IMR-90 (cell line): ENCODE data around the gene RTP4. TPM values are rescaled to one million over a fixed set of nuclear protein-coding genes. Genes with fewer than 3 reads are reported as not detected.

Experiments
- ATAC-seq: fragments of 200-7000 bp; cut with Tn5 transposase; 2 replicates; pipeline ENCODE4 v1.9.1; 2020; ENCODE audit warnings: low read depth, mild to moderate bottlenecking, moderate library complexity
- BruUV-seq: library from RNA; stranded (reverse); fragments of 400-500 nt; replicated peaks from 2 replicates; lab custom pipeline; 2021; lab: Mats Ljungman, UMichigan
- CTCF ChIA-PET: fragments of 300-600 bp; formaldehyde crosslinking; extraction: SDS; loops from one replicate; lab custom pipeline; 2021; ENCODE audit warnings: antibody characterized with exemption; lab: Yijun Ruan, JAX
- POLR2A ChIA-PET: fragments of 300-600 bp; sonication (Branson Sonifier 250); formaldehyde crosslinking; loops from one replicate; lab custom pipeline; 2022; ENCODE audit warnings: antibody characterized with exemption; ENCODE audit not compliant: unreplicated experiment; lab: Charles Lee
- DNase-seq: peaks from one replicate; pipeline ENCODE4 v3.0.0; 2013
- H2AFZ ChIP-seq: replicated peaks from 2 replicates; pipeline ENCODE3; 2013; ENCODE audit warnings: low read length, mild to moderate bottlenecking; ENCODE audit not compliant: poor library complexity
- H2AK5ac ChIP-seq: 2 replicates; pipeline ENCODE4 v1.6.1; 2013; ENCODE audit warnings: low read depth, low read length, inconsistent platforms
- H2AK9ac ChIP-seq: replicated peaks from 2 replicates; pipeline ENCODE3; 2013; ENCODE audit warnings: mild to moderate bottlenecking, low read depth, low read length, moderate library complexity; ENCODE audit not compliant: poor library complexity
- H2BK120ac ChIP-seq: 2 replicates; pipeline ENCODE4 v1.6.1; 2013; ENCODE audit warnings: low read depth, low read length, inconsistent platforms
- H2BK15ac ChIP-seq: 3 replicates; pipeline ENCODE4 v1.6.1; 2013; ENCODE audit warnings: low read depth, low read length, inconsistent platforms
- H2BK20ac ChIP-seq: 2 replicates; pipeline ENCODE4 v1.6.1; 2013; ENCODE audit warnings: low read depth, mild to moderate bottlenecking, inconsistent platforms, low read length, moderate library complexity
- H2BK5ac ChIP-seq: 2 replicates; pipeline ENCODE4 v1.6.1; 2013; ENCODE audit warnings: mild to moderate bottlenecking, low read depth, low read length, inconsistent platforms; ENCODE audit not compliant: poor library complexity, severe bottlenecking
- H3K14ac ChIP-seq: replicated peaks from 2 replicates; pipeline ENCODE4 v1.6.1; 2013; ENCODE audit warnings: low read depth, low read length, inconsistent platforms
- H3K18ac ChIP-seq: 2 replicates; pipeline ENCODE4 v1.6.1; 2013; ENCODE audit warnings: low read depth, low read length, control low read depth
- H3K23ac ChIP-seq: 2 replicates; pipeline ENCODE4 v1.6.1; 2013; ENCODE audit warnings: low read depth, low read length, inconsistent platforms
- H3K27ac ChIP-seq: 2 replicates; pipeline ENCODE4 v1.5.1; 2013; ENCODE audit warnings: mild to moderate bottlenecking, control low read depth, low read length; ENCODE audit not compliant: insufficient read depth
- H3K27me3 ChIP-seq: 2 replicates; pipeline ENCODE4 v1.6.1; 2013; ENCODE audit warnings: low read length; ENCODE audit not compliant: control insufficient read depth, insufficient read depth
- H3K36me3 ChIP-seq: 2 replicates; pipeline ENCODE4 v1.6.1; 2013; ENCODE audit warnings: low read length, mixed read lengths; ENCODE audit not compliant: control insufficient read depth, insufficient read depth
- H3K4ac ChIP-seq: 2 replicates; pipeline ENCODE4 v1.6.1; 2013; ENCODE audit warnings: low read depth, low read length, inconsistent platforms
- H3K4me1 ChIP-seq: 2 replicates; pipeline ENCODE4 v1.6.1; 2013; ENCODE audit warnings: low read length, mixed read lengths; ENCODE audit not compliant: control insufficient read depth, insufficient read depth
- H3K4me2 ChIP-seq: 2 replicates; pipeline ENCODE4 v1.6.1; 2013; ENCODE audit warnings: low read depth, mild to moderate bottlenecking, control low read depth, low read length, moderate library complexity
- H3K4me3 ChIP-seq: 2 replicates; pipeline ENCODE4 v1.5.1; 2013; ENCODE audit warnings: low read depth, mild to moderate bottlenecking, control low read depth, low read length, moderate library complexity; ENCODE audit not compliant: insufficient read depth
- H3K56ac ChIP-seq: 2 replicates; pipeline ENCODE4 v1.6.1; 2013; ENCODE audit warnings: low read length, inconsistent platforms; ENCODE audit not compliant: insufficient read depth; ENCODE audit errors: extremely low read depth
- H3K79me1 ChIP-seq, 2 experiments: 2 replicates each; pipeline ENCODE4 v1.6.1; 2013; ENCODE audit warnings: low read length in 2 of 2, inconsistent platforms in 1 of 2, low read depth in 1 of 2
- H3K9ac ChIP-seq: 2 replicates; pipeline ENCODE4 v1.6.1; 2013; ENCODE audit warnings: low read depth, low read length, control low read depth
- H3K9me1 ChIP-seq: 2 replicates; pipeline ENCODE4 v1.6.1; 2013; ENCODE audit warnings: low read length, inconsistent platforms; ENCODE audit not compliant: insufficient read depth
- H3K9me3 ChIP-seq: 2 replicates; pipeline ENCODE4 v1.6.1; 2013; ENCODE audit warnings: low read length; ENCODE audit not compliant: control insufficient read depth, insufficient read depth
- H4K20me1 ChIP-seq: 2 replicates; pipeline ENCODE4 v1.6.1; 2013; ENCODE audit warnings: low read length, inconsistent platforms; ENCODE audit not compliant: insufficient read depth
- H4K5ac ChIP-seq: 2 replicates; pipeline ENCODE4 v1.6.1; 2013; ENCODE audit warnings: mild to moderate bottlenecking, low read depth, low read length, control low read depth
- H4K8ac ChIP-seq, 2 experiments: 2 replicates each; pipeline ENCODE4 v1.6.1; 2013; ENCODE audit warnings: low read depth in 2 of 2, low read length in 2 of 2, control low read depth in 1 of 2, inconsistent platforms in 1 of 2
- H4K91ac ChIP-seq: 2 replicates; pipeline ENCODE4 v1.6.1; 2013; ENCODE audit warnings: low read depth, low read length, inconsistent platforms; ENCODE audit not compliant: insufficient read depth
- BHLHE40 ChIP-seq: fragments of 150-350 bp; IDR thresholded peaks from 2 replicates; pipeline ENCODE4 v1.6.1; 2016; ENCODE audit warnings: mild to moderate bottlenecking, low read depth, low read length
- FOS ChIP-seq: fragments of 150-350 bp; IDR thresholded peaks from 2 replicates; pipeline ENCODE4 v1.6.1; 2016; ENCODE audit warnings: low read depth, low read length
- MAZ ChIP-seq: IDR thresholded peaks from 2 replicates; pipeline ENCODE4 v1.6.1; 2012; ENCODE audit warnings: low read depth, mild to moderate bottlenecking, low read length, improper control_type of control experiment, moderate library complexity, borderline replicate concordance
- MXI1 ChIP-seq: IDR thresholded peaks from 2 replicates; pipeline ENCODE4 v1.6.1; 2012; ENCODE audit warnings: low read depth, mild to moderate bottlenecking, low read length, moderate library complexity, borderline replicate concordance
- WGBS, 2 experiments: methylation state at CpG; one replicate each; pipeline versions ENCODE4 v1.1.5 to v1.1.7; 2013; ENCODE audit warnings: missing lambda C conversion rate in 2 of 2; ENCODE audit not compliant: insufficient read length in 1 of 2; ENCODE audit errors: extremely low coverage in 2 of 2; 5-methylcytosine and 5-hydroxymethylcytosine counted together
- dilution Hi-C: fragments of 300-500 bp; cut with HindIII; formaldehyde crosslinking; loops from one replicate; pipeline ENCODE4 v1.14.3; 2018; ENCODE audit warnings: low sequenced_read_pairs; ENCODE audit not compliant: unreplicated experiment
- in situ Hi-C: fragments of 300-500 bp; cut with MboI; formaldehyde crosslinking; loops from 3 replicates; pipeline ENCODE4 v1.14.3; 2019; ENCODE audit warnings: low sequenced_read_pairs, inconsistent platforms, mixed read lengths
- intact Hi-C: fragments of 100-400 bp; cut with micrococcal nuclease; formaldehyde crosslinking; loops from 2 replicates; pipeline ENCODE4 v1.10.0; 2022
- polyA plus RNA-seq, 3 experiments: library from polyadenylated mRNA; depleted of rRNA; stranded (reverse); fragments of >200 nt; gene quantifications; 2 replicates each; pipeline ENCODE4 v1.2.3, GENCODE V29; 2012; ENCODE audit warnings: low replicate concordance in 1 of 3
- total RNA-seq: library from RNA; depleted of rRNA; stranded (reverse); fragments of >200 nt; gene quantifications from 2 replicates; pipeline ENCODE4 v1.2.3, GENCODE V29; 2012
- TF ChIP-seq, protein P1 (sequence below): conservative IDR thresholded peaks from 2 replicates; pipeline ENCODE4 v1.5.1; 2012; ENCODE audit warnings: mild to moderate bottlenecking, low read depth, low read length, improper control_type of control experiment
- TF ChIP-seq, protein P2 (sequence below): fragments of 150-350 bp; IDR thresholded peaks from 2 replicates; pipeline ENCODE4 v1.6.1; 2017; ENCODE audit warnings: mild to moderate bottlenecking, antibody characterized with exemption, low read length, low read depth

Gene RTP4
- total and polyA plus RNA-seq, 2 of the 4 experiments (the other 2 are of a cell fraction) = not detected

DNA sequence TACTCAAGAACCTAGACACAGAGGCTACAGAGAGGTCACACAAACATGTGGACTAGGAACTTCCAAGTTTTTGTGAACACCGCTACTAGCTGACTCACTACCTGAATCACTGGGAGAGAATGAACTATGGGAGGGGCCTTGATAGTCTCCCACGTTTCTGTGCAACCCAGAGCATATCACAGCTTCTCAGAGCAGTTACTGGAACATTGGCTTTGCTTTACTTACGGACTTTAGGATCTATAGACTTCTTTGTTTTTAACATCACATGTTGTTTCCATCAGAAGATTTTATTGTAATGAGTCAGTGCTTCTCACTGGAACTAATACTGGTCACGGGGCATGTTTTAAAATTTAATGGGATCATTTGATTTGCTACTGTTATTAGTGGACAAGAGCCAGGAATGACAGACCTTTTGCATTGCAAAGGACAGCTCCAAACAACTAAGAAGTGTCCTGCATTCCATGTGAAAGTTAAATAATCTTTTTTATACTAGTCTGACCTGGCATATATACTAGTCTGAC lies 35.6 kb downstream of the RTP4 start:
- TF ChIP-seq, protein P1, sequence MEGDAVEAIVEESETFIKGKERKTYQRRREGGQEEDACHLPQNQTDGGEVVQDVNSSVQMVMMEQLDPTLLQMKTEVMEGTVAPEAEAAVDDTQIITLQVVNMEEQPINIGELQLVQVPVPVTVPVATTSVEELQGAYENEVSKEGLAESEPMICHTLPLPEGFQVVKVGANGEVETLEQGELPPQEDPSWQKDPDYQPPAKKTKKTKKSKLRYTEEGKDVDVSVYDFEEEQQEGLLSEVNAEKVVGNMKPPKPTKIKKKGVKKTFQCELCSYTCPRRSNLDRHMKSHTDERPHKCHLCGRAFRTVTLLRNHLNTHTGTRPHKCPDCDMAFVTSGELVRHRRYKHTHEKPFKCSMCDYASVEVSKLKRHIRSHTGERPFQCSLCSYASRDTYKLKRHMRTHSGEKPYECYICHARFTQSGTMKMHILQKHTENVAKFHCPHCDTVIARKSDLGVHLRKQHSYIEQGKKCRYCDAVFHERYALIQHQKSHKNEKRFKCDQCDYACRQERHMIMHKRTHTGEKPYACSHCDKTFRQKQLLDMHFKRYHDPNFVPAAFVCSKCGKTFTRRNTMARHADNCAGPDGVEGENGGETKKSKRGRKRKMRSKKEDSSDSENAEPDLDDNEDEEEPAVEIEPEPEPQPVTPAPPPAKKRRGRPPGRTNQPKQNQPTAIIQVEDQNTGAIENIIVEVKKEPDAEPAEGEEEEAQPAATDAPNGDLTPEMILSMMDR = no peak
- peak; percentile 64 for TF ChIP-seq FOS
- TF ChIP-seq MAZ = 0 out of 2 replicates have a peak, but pooled peaks have one; percentile 29
- TF ChIP-seq BHLHE40 = peak; percentile 36; the same call in 1 of the 2 replicates
- TF ChIP-seq, protein P2, sequence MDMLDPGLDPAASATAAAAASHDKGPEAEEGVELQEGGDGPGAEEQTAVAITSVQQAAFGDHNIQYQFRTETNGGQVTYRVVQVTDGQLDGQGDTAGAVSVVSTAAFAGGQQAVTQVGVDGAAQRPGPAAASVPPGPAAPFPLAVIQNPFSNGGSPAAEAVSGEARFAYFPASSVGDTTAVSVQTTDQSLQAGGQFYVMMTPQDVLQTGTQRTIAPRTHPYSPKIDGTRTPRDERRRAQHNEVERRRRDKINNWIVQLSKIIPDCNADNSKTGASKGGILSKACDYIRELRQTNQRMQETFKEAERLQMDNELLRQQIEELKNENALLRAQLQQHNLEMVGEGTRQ = peak; percentile 54
- TF ChIP-seq MXI1 = no peak
- H2AK9ac ChIP-seq = no peak overlapping the region
- WGBS, 2 experiments = no CpG with 5 or more reads among the region's 4 CpGs
- no peak overlapping the region for H3K14ac ChIP-seq
- no peaks in the 10 kb centered on the region for H3K79me1 ChIP-seq
- no peak overlapping the region for H3K18ac ChIP-seq
- no peak overlapping the region for H4K8ac ChIP-seq
- no peak overlapping the region for H4K91ac ChIP-seq
- ChIA-PET POLR2A (no interaction called here), CTCF (interaction anchor here (1.2 kb wide), 1 partner anchor 20 kb away, joined by 3 read pairs; no protein-coding TSS in a partner anchor)
- H2AFZ ChIP-seq = no peak overlapping the region
- H3K4ac ChIP-seq = no peak overlapping the region
- no peak overlapping the region for H2AK5ac ChIP-seq
- H3K27ac ChIP-seq = peak overlapping the region; percentile 27; the same call in 1 of the 2 replicates
- H3K23ac ChIP-seq = no peak overlapping the region
- intact Hi-C loops (loop anchor here (10.0 kb wide), 1 partner anchor 179 kb away; no protein-coding TSS in a partner anchor), in situ Hi-C loops (no loop called here), dilution Hi-C loops (no loop called here)
- H4K5ac ChIP-seq = no peak overlapping the region
- H3K9ac ChIP-seq = no peak overlapping the region
- ATAC-seq (peak; percentile 96), DNase-seq (peak; percentile 97)
- H3K36me3 ChIP-seq = no peaks in the 10 kb centered on the region
- peaks cover 3% of the 10 kb centered on the region for H3K4me1 ChIP-seq
- H3K4me3 ChIP-seq = no peak overlapping the region
- H4K20me1 ChIP-seq = no peaks in the 10 kb centered on the region
- no peak overlapping the region; the same call in 1 of the 2 replicates for H2BK20ac ChIP-seq
- H3K27me3 ChIP-seq = peaks cover 2% of the 10 kb centered on the region; the same call in 1 of the 2 replicates
- H2BK120ac ChIP-seq = no peak overlapping the region
- H3K56ac ChIP-seq = no peak overlapping the region
- H3K4me2 ChIP-seq = peak overlapping the region; percentile 37; the same call in 1 of the 2 replicates
- H3K9me1 ChIP-seq = 0 out of 2 replicates have a peak, but pooled peaks cover 2% of the 10 kb centered on the region
- no peak overlapping the region for H2BK15ac ChIP-seq
- H3K9me3 ChIP-seq = no peaks in the 10 kb centered on the region
- BruUV-seq = no TSS peak
- peak overlapping the region; percentile 33 for H2BK5ac ChIP-seq
